ENCODE results near the gene CCT6A. TPM values are rescaled to one million over a fixed set of nuclear protein-coding genes. Genes with fewer than 3 reads are reported as not detected.
"Not testable (repeated sequence)": the region's sequence is repeated elsewhere in the genome, so short reads cannot be mapped to it uniquely, and the experiment has no call there.

The CCT6A gene
- total and polyA plus RNA-seq, 10 donors, result 71.5 to 139 (median 91.6) TPM

DNA sequence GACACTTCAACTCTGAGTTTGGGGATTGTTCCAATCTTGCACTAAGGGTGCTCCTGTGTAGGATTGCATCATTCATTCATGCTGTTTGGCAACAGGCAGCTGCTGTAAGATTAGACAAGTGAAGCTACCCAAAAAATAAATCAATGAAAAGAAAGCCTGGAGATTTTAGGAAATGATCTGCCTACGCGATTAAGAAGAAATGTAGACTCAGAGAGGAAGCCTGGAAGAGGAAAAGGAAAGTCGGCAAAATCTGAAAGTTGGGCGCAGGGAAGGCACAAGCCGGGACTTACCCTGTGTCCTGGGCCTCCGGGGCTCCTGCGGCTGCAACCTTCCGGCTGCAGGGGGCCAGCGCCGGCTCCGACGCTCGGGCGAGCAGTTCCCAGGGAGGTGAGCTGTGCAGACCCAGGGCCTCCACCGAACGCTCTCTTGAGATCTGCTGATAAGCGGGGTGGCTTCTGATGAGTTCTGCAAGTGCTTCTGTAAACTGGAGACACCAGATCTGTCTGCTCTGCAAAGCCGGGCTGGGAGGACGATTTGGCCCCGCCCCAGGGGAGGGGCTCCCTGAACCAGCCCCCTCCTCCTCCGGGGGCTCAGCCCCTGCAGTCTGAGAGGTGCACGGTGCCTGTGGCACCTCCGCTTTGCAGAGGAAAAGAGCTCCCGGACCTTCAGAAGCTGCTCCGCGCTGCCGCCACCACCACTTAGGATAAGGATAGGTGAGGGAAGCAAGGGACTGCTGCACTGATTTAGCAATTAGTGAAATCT is 17.7 kb upstream of the CCT6A start:
- peak overlapping the region in 6 of 8 donors; percentile 14 to 80 (median 54) for H3K27ac ChIP-seq
- TF ChIP-seq, protein P1, sequence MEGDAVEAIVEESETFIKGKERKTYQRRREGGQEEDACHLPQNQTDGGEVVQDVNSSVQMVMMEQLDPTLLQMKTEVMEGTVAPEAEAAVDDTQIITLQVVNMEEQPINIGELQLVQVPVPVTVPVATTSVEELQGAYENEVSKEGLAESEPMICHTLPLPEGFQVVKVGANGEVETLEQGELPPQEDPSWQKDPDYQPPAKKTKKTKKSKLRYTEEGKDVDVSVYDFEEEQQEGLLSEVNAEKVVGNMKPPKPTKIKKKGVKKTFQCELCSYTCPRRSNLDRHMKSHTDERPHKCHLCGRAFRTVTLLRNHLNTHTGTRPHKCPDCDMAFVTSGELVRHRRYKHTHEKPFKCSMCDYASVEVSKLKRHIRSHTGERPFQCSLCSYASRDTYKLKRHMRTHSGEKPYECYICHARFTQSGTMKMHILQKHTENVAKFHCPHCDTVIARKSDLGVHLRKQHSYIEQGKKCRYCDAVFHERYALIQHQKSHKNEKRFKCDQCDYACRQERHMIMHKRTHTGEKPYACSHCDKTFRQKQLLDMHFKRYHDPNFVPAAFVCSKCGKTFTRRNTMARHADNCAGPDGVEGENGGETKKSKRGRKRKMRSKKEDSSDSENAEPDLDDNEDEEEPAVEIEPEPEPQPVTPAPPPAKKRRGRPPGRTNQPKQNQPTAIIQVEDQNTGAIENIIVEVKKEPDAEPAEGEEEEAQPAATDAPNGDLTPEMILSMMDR (IDR thresholded peaks at IDR 0.05 in 8 of 11, conservative IDR thresholded peaks at IDR 0.05 in 3 of 11), result peak in 6 of 11 experiments; percentile 12 to 48 (median 32)
- TF ChIP-seq POLR2A (IDR thresholded peaks at IDR 0.05) (no peak), POLR2AphosphoS5 (IDR thresholded peaks at IDR 0.05) (peak; percentile 29 to 74 (median 51))
- peak; percentile 91 for DNase-seq
- no peaks in the 10 kb centered on the region for H3K27me3 ChIP-seq (replicated peaks in 1 of 7)
- intact Hi-C loops (cut with DNase I; ENCODE audit: low total_unique reads), result no loop called here
- H3K9me3 ChIP-seq, result no peaks in the 10 kb centered on the region
- H3K4me3 ChIP-seq, result peak overlapping the region; percentile 57 to 81 (median 66)
- WGBS, 5 donors, result 0 to 2% (median 1%) methylated on average over 26 to 27 of the region's 27 CpGs
- H3K4me1 ChIP-seq, result peaks cover 0 to 19% (median 10%) of the 10 kb centered on the region in 6 donors
- peaks cover 0 to 18% (median 0%) of the 10 kb centered on the region in 6 donors for H3K36me3 ChIP-seq

DNA sequence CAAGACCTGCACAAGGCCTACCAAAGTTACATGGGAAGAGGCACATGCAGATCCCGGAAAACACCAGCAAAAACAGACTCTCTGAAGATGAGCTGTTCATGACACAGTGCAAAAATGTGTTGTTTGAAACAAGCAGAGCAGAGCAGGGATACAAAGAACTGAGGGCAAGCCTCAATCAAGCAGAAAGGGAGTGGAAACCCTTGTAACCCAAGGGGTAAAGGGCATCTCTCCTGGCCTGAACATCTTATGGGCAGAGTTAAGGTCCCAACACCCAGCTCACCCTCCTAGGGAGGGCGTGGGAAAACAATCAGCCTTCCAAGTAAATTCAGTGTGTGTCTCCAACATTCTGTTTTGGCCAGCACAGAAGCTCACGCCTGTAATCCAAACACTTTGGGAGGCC is 10.8 kb upstream of the CCT6A start:
- no peak for TF ChIP-seq POLR2AphosphoS5 (IDR thresholded peaks at IDR 0.05)
- no peak for TF ChIP-seq POLR2A (IDR thresholded peaks at IDR 0.05)
- TF ChIP-seq, protein P1 (IDR thresholded peaks at IDR 0.05 in 8 of 11, conservative IDR thresholded peaks at IDR 0.05 in 3 of 11), result no peak
- H3K36me3 ChIP-seq, result peaks cover 0 to 24% (median 0%) of the 10 kb centered on the region in 6 donors
- WGBS, 5 donors, result 85 to 99% (median 94%) methylated on average over 3 of the region's 3 CpGs
- no peak overlapping the region for H3K4me3 ChIP-seq
- intact Hi-C loops (cut with DNase I; ENCODE audit: low total_unique reads), result no loop called here
- peak; percentile 30 for DNase-seq
- H3K9me3 ChIP-seq, result no peaks in the 10 kb centered on the region
- no peaks in the 10 kb centered on the region for H3K27me3 ChIP-seq (replicated peaks in 1 of 7)
- H3K27ac ChIP-seq, result no peak overlapping the region
- H3K4me1 ChIP-seq, result no peaks in the 10 kb centered on the region

DNA sequence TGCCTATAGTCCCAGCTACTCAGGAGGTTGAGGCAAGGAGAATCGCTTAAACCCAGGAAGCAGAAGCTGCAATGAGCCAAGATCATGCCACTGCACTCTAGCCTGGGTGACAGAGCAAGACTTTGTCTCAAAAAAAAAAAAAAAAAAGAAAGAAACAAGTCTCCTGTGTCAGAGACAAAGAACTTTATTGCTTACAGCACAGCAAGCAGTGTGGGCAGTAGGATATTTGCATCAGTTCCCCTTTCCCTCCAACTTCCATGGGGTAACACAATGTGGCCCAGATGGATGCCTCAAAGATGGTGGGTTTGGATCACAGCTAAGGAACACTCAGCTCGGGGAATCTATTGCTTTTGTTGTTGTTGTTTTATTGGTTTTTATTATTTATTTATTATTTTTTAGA is 5.8 kb upstream of the CCT6A start:
- H3K4me3 ChIP-seq; H3K9me3 ChIP-seq; DNase-seq; intact Hi-C loops (cut with DNase I; ENCODE audit: low total_unique reads); H3K27ac ChIP-seq; H3K27me3 ChIP-seq (replicated peaks in 1 of 7): not testable (repeated sequence)
- peaks cover 0 to 20% (median 0%) of the 10 kb centered on the region in 6 donors for H3K36me3 ChIP-seq
- 90 to 98% (median 95%) methylated on average over 2 of the region's 2 CpGs for WGBS, 5 donors
- peaks cover 0 to 25% (median 13%) of the 10 kb centered on the region in 6 donors for H3K4me1 ChIP-seq

DNA sequence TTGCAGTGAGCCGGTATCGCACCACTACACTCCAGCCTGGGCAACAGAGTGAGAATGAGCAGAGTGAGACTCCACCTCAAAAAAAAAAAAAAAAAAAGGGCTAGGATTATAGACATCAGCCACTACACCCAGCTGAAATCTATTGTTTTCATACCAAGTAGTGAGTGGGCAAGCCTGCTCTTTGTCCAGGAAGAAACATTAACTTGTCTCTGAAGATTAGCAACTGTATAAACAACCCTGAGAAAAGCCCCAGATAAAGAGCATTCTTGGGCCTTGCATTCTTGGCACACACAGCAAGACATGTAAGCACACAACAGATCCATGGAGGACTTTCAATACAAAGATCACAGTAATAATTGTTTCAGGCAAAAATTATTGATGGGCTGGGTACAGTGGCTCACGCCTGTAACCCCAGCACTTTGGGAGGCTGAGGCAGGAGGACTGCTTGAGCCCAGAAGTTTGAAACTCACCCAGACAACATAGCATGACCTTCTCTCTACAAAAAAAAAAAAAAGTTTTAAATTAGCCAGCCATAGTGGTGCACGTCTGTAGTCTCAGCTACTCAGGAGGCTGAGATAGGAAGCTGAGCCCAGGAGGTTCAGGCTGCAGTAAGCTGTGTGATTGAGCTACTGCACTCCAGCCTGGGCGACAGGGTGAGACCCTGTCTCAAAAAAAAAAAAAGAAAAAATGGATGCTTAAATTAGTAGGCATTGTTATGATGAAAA is 4.7 kb upstream of the CCT6A start:
- whole genome bisulfite sequencing, 5 donors, result 82 to 89% (median 88%) methylated on average over 5 of the region's 5 CpGs

DNA sequence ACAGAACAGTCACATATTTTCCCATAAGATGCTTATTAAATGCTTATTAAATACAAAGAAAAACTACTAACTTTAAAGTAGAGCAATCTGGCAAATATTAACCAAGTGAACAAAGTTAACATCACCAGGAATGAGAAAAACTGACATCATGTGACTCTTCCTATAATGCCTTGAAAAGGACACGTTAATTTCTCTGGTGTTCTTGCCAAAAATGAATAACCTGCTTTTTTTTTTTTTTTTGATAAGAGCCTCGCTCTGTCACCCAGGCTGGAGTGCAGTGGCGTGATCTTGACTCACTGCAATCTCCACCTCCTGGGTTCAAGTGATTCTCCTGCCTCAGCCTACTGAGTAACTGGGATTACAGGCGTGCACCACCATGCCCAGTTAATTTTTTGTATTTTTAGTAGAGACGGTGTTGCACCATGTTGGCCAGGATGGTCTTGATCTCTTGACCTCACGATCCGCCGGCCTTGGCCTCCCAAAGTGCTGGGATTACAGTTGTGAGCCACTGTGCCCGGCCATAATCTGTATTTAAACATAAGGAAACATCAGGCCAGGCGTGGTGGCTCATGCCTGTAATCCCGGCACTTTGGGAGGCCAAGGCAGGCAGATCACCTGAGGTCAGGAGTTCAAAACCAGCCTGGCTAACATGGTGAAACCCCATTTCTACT is 4.0 kb upstream of the CCT6A start:
- WGBS, 5 donors, result 79 to 90% (median 89%) methylated on average over 11 of the region's 11 CpGs
- peak; percentile 62 for DNase-seq
- intact Hi-C loops (cut with DNase I; ENCODE audit: low total_unique reads); H3K36me3 ChIP-seq; H3K27me3 ChIP-seq (replicated peaks in 1 of 7); H3K4me3 ChIP-seq; H3K27ac ChIP-seq; H3K9me3 ChIP-seq: not testable (repeated sequence)
- H3K4me1 ChIP-seq, result peaks cover under 1 to 35% (median 22%) of the 10 kb centered on the region in 6 donors

More for the DNA sequence above, 4.7 kb upstream of the CCT6A start:
- H3K27me3 ChIP-seq (replicated peaks in 1 of 7), result no peaks in the 10 kb centered on the region
- no peak for DNase-seq
- no peaks in the 10 kb centered on the region for H3K9me3 ChIP-seq
- H3K4me1 ChIP-seq, result peaks cover 0 to 28% (median 17%) of the 10 kb centered on the region in 6 donors
- peaks cover 0 to 9% (median 0%) of the 10 kb centered on the region in 6 donors for H3K36me3 ChIP-seq
- no peak overlapping the region for H3K4me3 ChIP-seq
- H3K27ac ChIP-seq, result peak overlapping the region in 1 of 8 donors; percentile 18
- intact Hi-C loops (cut with DNase I; ENCODE audit: low total_unique reads), result no loop called here
- TF ChIP-seq, protein P1 (IDR thresholded peaks at IDR 0.05 in 8 of 11, conservative IDR thresholded peaks at IDR 0.05 in 3 of 11), result no peak
- no peak for TF ChIP-seq POLR2AphosphoS5 (IDR thresholded peaks at IDR 0.05)
- no peak for TF ChIP-seq POLR2A (IDR thresholded peaks at IDR 0.05)
